A549 (cell line): Measurements from ENCODE around the gene ELF4. TPM values are rescaled to one million over a fixed set of nuclear protein-coding genes. Genes with fewer than 3 reads are reported as not detected.

Experiments used
- ATAC-seq, 2 experiments: fragments of 200-7000 bp in 1 of 2; fragments of >200 bp in 1 of 2; cut with Nextera tagmentation in 1 of 2; cut with Tn5 transposase in 1 of 2; 3 replicates each; pipeline versions ENCODE4 v1.8.0 to v1.9.1; 2018 to 2020; ENCODE audit warnings: mild to moderate bottlenecking in 1 of 2, moderate library complexity in 1 of 2
- CTCF ChIA-PET: fragments of 300-600 bp; sonication (Branson Sonifier 250); formaldehyde crosslinking; extraction: SDS; loops from one replicate; lab custom pipeline; 2021; ENCODE audit warnings: antibody characterized with exemption, inconsistent platforms; lab: Yijun Ruan, JAX
- POLR2A ChIA-PET: fragments of 350-600 bp; formaldehyde crosslinking; extraction: SDS; loops from one replicate; lab custom pipeline; 2021; ENCODE audit warnings: antibody characterized with exemption, inconsistent platforms; lab: Yijun Ruan, JAX
- DNase-seq, 2 experiments: peaks; one replicate each; pipeline versions ENCODE4 v3.0.0 to v3.0.0-alpha.2; 2011 to 2016; ENCODE audit warnings: low read depth in 1 of 2, low spot score in 1 of 2
- FAIRE-seq: peaks from 2 replicates; lab custom pipeline; 2011; peaks lifted over from hg19 to GRCh38; lab: Jason Lieb, UNC
- H3K27ac ChIP-seq, 2 experiments: fragments of >200 bp; sonication (Bioruptor Twin); formaldehyde crosslinking; 3 replicates each; pipeline ENCODE4 v1.5.1; 2016 to 2017
- H3K4me1 ChIP-seq: fragments of >200 bp; sonication (Bioruptor Twin); formaldehyde crosslinking; 3 replicates; pipeline ENCODE4 v1.6.1; 2016
- H3K4me2 ChIP-seq: fragments of >200 bp; sonication (Bioruptor Twin); formaldehyde crosslinking; 3 replicates; pipeline ENCODE4 v1.6.1; 2016
- H3K4me3 ChIP-seq: fragments of >200 bp; sonication (Bioruptor Twin); formaldehyde crosslinking; 3 replicates; pipeline ENCODE4 v1.5.1; 2016
- H3K9me3 ChIP-seq: fragments of >200 bp; sonication (Bioruptor Twin); formaldehyde crosslinking; 3 replicates; pipeline ENCODE4 v1.6.1; 2016
- ATOH8 ChIP-seq: fragments of 250-450 bp; sonication (Bioruptor Pico); IDR thresholded peaks from 2 replicates; pipeline ENCODE4 v1.5.0; 2020; ENCODE audit warnings: low read depth, mild to moderate bottlenecking, moderate library complexity
- BHLHE40 ChIP-seq: IDR thresholded peaks from 2 replicates; pipeline ENCODE4 v1.6.1; 2012; ENCODE audit warnings: low read depth, low read length, inconsistent platforms
- CEBPB ChIP-seq, 2 experiments: fragments of >200 bp in 1 of 2; sonication (Bioruptor Twin) in 1 of 2; formaldehyde crosslinking in 1 of 2; IDR thresholded peaks; 2 replicates each; pipeline ENCODE4 v1.6.1; 2012 to 2016
- E2F6 ChIP-seq: IDR thresholded peaks from 2 replicates; pipeline ENCODE4 v1.6.1; 2012; ENCODE audit warnings: low read depth, borderline replicate concordance
- EHMT2 ChIP-seq: fragments of 200-600 bp; sonication (generic); IDR thresholded peaks from 2 replicates; pipeline ENCODE4 v1.6.1; 2016; ENCODE audit warnings: antibody characterized with exemption, low read depth, mild to moderate bottlenecking, moderate library complexity
- HDAC2 ChIP-seq: fragments of 200-600 bp; sonication (generic); IDR thresholded peaks from 2 replicates; pipeline ENCODE4 v1.6.1; 2016
- HMGXB4 ChIP-seq: fragments of 250-450 bp; sonication (Bioruptor Pico); IDR thresholded peaks from 2 replicates; pipeline ENCODE4 v1.5.0; 2021; ENCODE audit warnings: mild to moderate bottlenecking, moderate library complexity, borderline replicate concordance
- HOXA7 ChIP-seq: fragments of 250-450 bp; sonication (Bioruptor Pico); IDR thresholded peaks from 2 replicates; pipeline ENCODE4 v1.5.0; 2020; ENCODE audit warnings: mild to moderate bottlenecking, moderate library complexity
- JUNB ChIP-seq: fragments of >200 bp; sonication (Bioruptor Twin); formaldehyde crosslinking; IDR thresholded peaks from 2 replicates; pipeline ENCODE4 v1.6.1; 2016
- KDM5A ChIP-seq: fragments of 200-600 bp; sonication (generic); IDR thresholded peaks from 2 replicates; pipeline ENCODE4 v1.6.1; 2016; ENCODE audit warnings: antibody characterized with exemption, mild to moderate bottlenecking
- NFE2L2 ChIP-seq: fragments of 150-350 bp; conservative IDR thresholded peaks from 2 replicates; pipeline ENCODE4 v1.6.1; 2014; ENCODE audit warnings: low read length
- NR3C1 ChIP-seq: fragments of >200 bp; sonication (Bioruptor Twin); formaldehyde crosslinking; IDR thresholded peaks from 3 replicates; pipeline ENCODE4 v1.6.1; 2017
- POLR2AphosphoS2 ChIP-seq: conservative IDR thresholded peaks from 2 replicates; pipeline ENCODE4 v1.6.1; 2012; ENCODE audit warnings: low read length, improper control_type of control experiment, inconsistent platforms
- RARB ChIP-seq: fragments of 250-450 bp; sonication (Bioruptor Pico); IDR thresholded peaks from 2 replicates; pipeline ENCODE4 v1.8.0; 2021; ENCODE audit warnings: mild to moderate bottlenecking, moderate library complexity
- SREBF2 ChIP-seq: fragments of 450-650 bp; IDR thresholded peaks from 2 replicates; pipeline ENCODE4 v1.6.1; 2014; ENCODE audit warnings: mild to moderate bottlenecking, moderate library complexity
- ZC3H11A ChIP-seq: fragments of 450-650 bp; IDR thresholded peaks from 2 replicates; pipeline ENCODE4 v1.6.1; 2014; ENCODE audit warnings: antibody characterized with exemption, mild to moderate bottlenecking
- WGBS: methylation state at CpG from one replicate; pipeline ENCODE4 v1.1.6; 2017; ENCODE audit errors: missing lambda C conversion rate; 5-methylcytosine and 5-hydroxymethylcytosine counted together
- polyA plus RNA-seq, 4 experiments: library from polyadenylated mRNA; depleted of rRNA in 3 of 4; stranded (reverse); fragments of >200 nt; fragmentation: RNase III in 1 of 4; extraction: RNeasy Plus Mini Kit Qiagen cat#74134 plus additional on column Dnase treatment in 1 of 4; gene quantifications; 2 replicates in 3 of 4; 3 replicates in 1 of 4; pipeline ENCODE4 v1.2.3, GENCODE V29; 2011 to 2017
- TF ChIP-seq, protein P1 (sequence below): fragments of 150-350 bp; IDR thresholded peaks from 2 replicates; pipeline ENCODE4 v1.6.1; 2014; ENCODE audit warnings: low read depth, mild to moderate bottlenecking, low read length
- TF ChIP-seq, protein P2 (sequence below): IDR thresholded peaks from 2 replicates; pipeline ENCODE4 v1.6.1; 2012

Gene ELF4
- polyA plus RNA-seq, 2 of the 4 experiments (the other 2 are of a cell fraction): 16.0 to 18.0 TPM

GRCh38 chrX:130025256-130025655, 85.0 kb downstream of the ELF4 start:
- ATAC-seq (peak in 1 of 2 experiments; percentile 31; a peak in 1 of 6 replicates), FAIRE-seq (no peak), DNase-seq (peak in 1 of 2 experiments; percentile 4)
- ChIA-PET POLR2A (no interaction called here), CTCF (interaction anchor here (1.8 to 7.8 kb wide), 2 partner anchors 36 to 99 kb away, joined by 5 to 56 read pairs; no protein-coding TSS in a partner anchor)
- 93% methylated on average over 17 of the region's 19 CpGs for WGBS
- TF ChIP-seq E2F6 (no peak), EHMT2 (no peak), JUNB (no peak), NFE2L2 (no peak), RARB (no peak), NR3C1 (no peak), HMGXB4 (no peak), KDM5A (no peak), HOXA7 (CRISPR knock-in tag) (no peak), BHLHE40 (no peak)
- no peaks in the 10 kb centered on the region for H3K4me1 ChIP-seq
- no peak overlapping the region for H3K4me3 ChIP-seq
- H3K4me2 ChIP-seq: no peak overlapping the region
- H3K27ac ChIP-seq: no peak overlapping the region
- H3K9me3 ChIP-seq: no peaks in the 10 kb centered on the region

- peak; percentile 40 to 56 for DNase-seq
- ChIA-PET POLR2A (no interaction called here), CTCF (interaction anchor here (0.8 to 7.8 kb wide), 4 partner anchors 9 to 98 kb away, joined by 3 to 56 read pairs (median 4); no protein-coding TSS in a partner anchor)
- peak; percentile 43 to 89; a peak in 5 of 6 replicates for ATAC-seq
- Histone ChIP-seq H3K4me3 (no peak overlapping the region), H3K4me2 (no peak overlapping the region), H3K27ac (no peak overlapping the region), H3K9me3 (no peaks in the 10 kb centered on the region), H3K4me1 (no peaks in the 10 kb centered on the region)
- no peak for FAIRE-seq
- 59% methylated on average over 9 of the region's 9 CpGs for WGBS
- TF ChIP-seq ATOH8 (CRISPR knock-in tag): no peak
- TF ChIP-seq CEBPB (IDR thresholded peaks at IDR 0.05): no peak
- no peak for TF ChIP-seq NFE2L2
- TF ChIP-seq ZC3H11A: no peak
- no peak for TF ChIP-seq POLR2AphosphoS2
Observed at GRCh38 chrX:130024127-130024526, 86.2 kb downstream of the ELF4 start.

DNA sequence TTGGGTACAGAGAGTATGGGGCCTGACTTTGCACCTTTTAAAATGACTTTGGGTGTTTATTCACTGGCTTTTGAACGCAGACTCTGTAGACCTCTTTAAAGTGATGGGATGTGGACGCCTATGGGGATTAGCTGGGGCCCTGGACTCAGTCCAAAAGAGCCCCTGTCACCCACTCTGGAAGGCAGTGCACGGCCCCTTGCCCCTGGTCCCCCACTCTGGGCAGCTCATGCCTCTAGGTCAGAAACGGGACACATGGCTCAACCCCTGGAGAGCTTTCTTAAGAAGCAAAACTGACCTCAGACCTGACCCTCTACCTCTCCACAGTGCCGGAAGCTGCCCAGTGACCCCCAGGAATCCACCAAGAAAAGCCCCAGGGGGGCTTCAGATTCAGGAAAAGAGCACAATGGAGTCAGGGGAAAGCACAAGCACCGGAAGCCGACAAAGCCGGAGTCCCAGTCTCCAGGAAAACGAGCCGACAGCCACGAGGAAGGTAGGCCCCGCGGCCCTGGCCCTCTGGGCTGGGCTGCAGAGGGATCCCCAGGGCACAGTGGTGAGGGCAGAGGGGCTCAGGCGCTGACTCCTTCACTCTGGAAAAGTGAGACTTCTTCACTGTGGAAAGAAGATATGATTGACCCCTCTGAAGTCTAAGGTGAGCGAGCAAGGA, 89.5 kb downstream of the ELF4 start:
- ATAC-seq (no peak), DNase-seq (no peak), FAIRE-seq (no peak)
- Histone ChIP-seq H3K4me2 (no peak overlapping the region), H3K9me3 (no peaks in the 10 kb centered on the region), H3K27ac (no peak overlapping the region), H3K4me1 (no peaks in the 10 kb centered on the region), H3K4me3 (no peak overlapping the region)
- POLR2A ChIA-PET: no interaction called here
- CTCF ChIA-PET: interaction anchor here (1.4 to 2.3 kb wide), 2 partner anchors 40 to 95 kb away, joined by 4 to 5 read pairs; no protein-coding TSS in a partner anchor
- 81% methylated on average over 7 of the region's 15 CpGs for WGBS
- TF ChIP-seq HDAC2: no peak
- no peak for TF ChIP-seq NFE2L2
- TF ChIP-seq, protein P1, sequence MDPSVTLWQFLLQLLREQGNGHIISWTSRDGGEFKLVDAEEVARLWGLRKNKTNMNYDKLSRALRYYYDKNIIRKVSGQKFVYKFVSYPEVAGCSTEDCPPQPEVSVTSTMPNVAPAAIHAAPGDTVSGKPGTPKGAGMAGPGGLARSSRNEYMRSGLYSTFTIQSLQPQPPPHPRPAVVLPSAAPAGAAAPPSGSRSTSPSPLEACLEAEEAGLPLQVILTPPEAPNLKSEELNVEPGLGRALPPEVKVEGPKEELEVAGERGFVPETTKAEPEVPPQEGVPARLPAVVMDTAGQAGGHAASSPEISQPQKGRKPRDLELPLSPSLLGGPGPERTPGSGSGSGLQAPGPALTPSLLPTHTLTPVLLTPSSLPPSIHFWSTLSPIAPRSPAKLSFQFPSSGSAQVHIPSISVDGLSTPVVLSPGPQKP: no peak
- TF ChIP-seq SREBF2: no peak
- TF ChIP-seq, protein P2, sequence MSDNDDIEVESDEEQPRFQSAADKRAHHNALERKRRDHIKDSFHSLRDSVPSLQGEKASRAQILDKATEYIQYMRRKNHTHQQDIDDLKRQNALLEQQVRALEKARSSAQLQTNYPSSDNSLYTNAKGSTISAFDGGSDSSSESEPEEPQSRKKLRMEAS: no peak
- TF ChIP-seq ATOH8 (CRISPR knock-in tag): no peak
